K562 (cell line): Measurements from ENCODE around the gene TLCD1. TPM values are rescaled to one million over a fixed set of nuclear protein-coding genes. Genes with fewer than 3 reads are reported as not detected.

ENCODE experiments used
- ATAC-seq: fragments of 200-7000 bp; cut with Tn5 transposase; 3 replicates; pipeline ENCODE4 v1.9.1; 2020; ENCODE audit warnings: moderate library complexity
- BruUV-seq: library from RNA; stranded (reverse); fragments of 400-500 nt; replicated peaks from 2 replicates; lab custom pipeline; 2021; lab: Mats Ljungman, UMichigan
- CTCF ChIA-PET: fragments of 300-600 bp; formaldehyde crosslinking; extraction: SDS; loops from one replicate; lab custom pipeline; 2021; ENCODE audit warnings: low intra/inter-chr PET ratio; lab: Yijun Ruan, JAX
- POLR2A ChIA-PET: fragments of 300-600, 350-650 bp; sonication (Branson Sonifier 250); formaldehyde crosslinking; extraction: SDS; loops from one replicate; lab custom pipeline; 2021; ENCODE audit warnings: antibody characterized with exemption, inconsistent platforms; lab: Yijun Ruan, JAX
- DNase-seq, 4 experiments: peaks; one replicate each; pipeline versions ENCODE4 v3.0.0 to v3.0.0-alpha.2; 2011 to 2018; ENCODE audit warnings: low spot score in 3 of 4, mixed read lengths in 3 of 4; ENCODE audit errors: extremely low read depth in 1 of 4
- FAIRE-seq: peaks from 2 replicates; lab custom pipeline; 2011; peaks lifted over from hg19 to GRCh38; lab: Jason Lieb, UNC
- H2AFZ ChIP-seq: 2 replicates; pipeline ENCODE4 v1.6.0; 2011; ENCODE audit warnings: low read depth, low read length, control low read depth, inconsistent platforms
- H3K27ac ChIP-seq: fragments of 200-600 bp; 3 replicates; pipeline ENCODE4 v1.8.0; 2011; ENCODE audit warnings: low read depth, mild to moderate bottlenecking, control low read depth, inconsistent platforms, low read length, moderate library complexity, mixed read lengths; ENCODE audit errors: extremely low read depth
- H3K27me3 ChIP-seq, 2 experiments: fragments of 300-600 bp in 1 of 2; 2 replicates in 1 of 2; 3 replicates in 1 of 2; pipeline versions ENCODE4 v1.6.0 to v1.8.0; 2011; ENCODE audit warnings: inconsistent platforms in 2 of 2, low read length in 2 of 2, mild to moderate bottlenecking in 1 of 2, mixed read lengths in 1 of 2, moderate library complexity in 1 of 2; ENCODE audit not compliant: control insufficient read depth in 2 of 2, insufficient read depth in 2 of 2
- H3K36me3 ChIP-seq: fragments of 300-600 bp; 3 replicates; pipeline ENCODE4 v1.8.0; 2011; ENCODE audit warnings: mild to moderate bottlenecking, low read length, inconsistent platforms; ENCODE audit not compliant: control insufficient read depth, insufficient read depth
- H3K4me1 ChIP-seq, 2 experiments: fragments of 200-600 bp in 1 of 2; replicated peaks in 1 of 2; 2 replicates in 1 of 2; 3 replicates in 1 of 2; pipeline versions ENCODE4 v1.5.1 to v1.8.0; 2011; ENCODE audit warnings: inconsistent platforms in 2 of 2, low read length in 2 of 2, mild to moderate bottlenecking in 1 of 2, mixed read lengths in 1 of 2, moderate library complexity in 1 of 2; ENCODE audit not compliant: control insufficient read depth in 2 of 2, insufficient read depth in 2 of 2
- H3K4me2 ChIP-seq: 2 replicates; pipeline ENCODE4 v1.6.1; 2011; ENCODE audit warnings: low read length, control low read depth, inconsistent platforms, mixed read lengths; ENCODE audit not compliant: insufficient read depth
- H3K4me3 ChIP-seq: fragments of 200-600 bp; sonication (generic), shearing (Covaris generic); 2 replicates; pipeline ENCODE4 v1.5.1; 2016; ENCODE audit warnings: control low read depth, inconsistent platforms
- H3K79me2 ChIP-seq: fragments of 200-600 bp; 3 replicates; pipeline ENCODE4 v1.8.0; 2011; ENCODE audit warnings: low read length, inconsistent platforms; ENCODE audit not compliant: control insufficient read depth, insufficient read depth
- H3K9ac ChIP-seq, 2 experiments: 2 replicates each; pipeline versions ENCODE4 v1.6.0 to v1.6.1; 2011; ENCODE audit warnings: low read depth in 2 of 2, low read length in 2 of 2, control low read depth in 1 of 2, inconsistent platforms in 1 of 2, mild to moderate bottlenecking in 1 of 2, mixed read lengths in 1 of 2; ENCODE audit not compliant: insufficient read depth in 1 of 2
- H3K9me1 ChIP-seq: one replicate; pipeline ENCODE4 v1.6.0; 2011; ENCODE audit warnings: inconsistent platforms, mild to moderate bottlenecking, low read length, moderate library complexity; ENCODE audit not compliant: control insufficient read depth, insufficient read depth
- H3K9me3 ChIP-seq: replicated peaks from 2 replicates; pipeline ENCODE4 v1.5.1; 2011; ENCODE audit warnings: low read depth, low read length, inconsistent platforms; ENCODE audit not compliant: control insufficient read depth, insufficient read depth
- H4K20me1 ChIP-seq: replicated peaks from 2 replicates; pipeline ENCODE4 v1.6.1; 2011; ENCODE audit warnings: low read length, inconsistent platforms, mixed read lengths; ENCODE audit not compliant: control insufficient read depth, insufficient read depth
- ARID2 ChIP-seq: fragments of 450-650 bp; IDR thresholded peaks from 2 replicates; pipeline ENCODE4 v1.6.1; 2017; ENCODE audit warnings: antibody characterized with exemption, mild to moderate bottlenecking
- DEAF1 ChIP-seq: fragments of 450-650 bp; formaldehyde crosslinking; IDR thresholded peaks from 2 replicates; pipeline ENCODE4 v1.4.0; 2020; ENCODE audit warnings: mild to moderate bottlenecking, moderate library complexity
- MAZ ChIP-seq, 2 experiments: fragments of 450-650 bp in 1 of 2; sonication (generic) in 1 of 2; formaldehyde crosslinking; IDR thresholded peaks in 1 of 2; conservative IDR thresholded peaks in 1 of 2; 2 replicates each; pipeline versions ENCODE4 v1.4.0 to v1.5.0; 2020; ENCODE audit warnings: mild to moderate bottlenecking in 1 of 2, missing genetic modification reagents in 1 of 2
- POLR2AphosphoS2 ChIP-seq: IDR thresholded peaks from 2 replicates; pipeline ENCODE4 v1.6.1; 2012; ENCODE audit warnings: low read length, improper control_type of control experiment
- ZNF121 ChIP-seq: sonication (generic); formaldehyde crosslinking; conservative IDR thresholded peaks from 2 replicates; pipeline ENCODE4 v1.8.0; 2022; ENCODE audit warnings: missing genetic modification reagents
- WGBS: fragments of 100-300 bp; shearing (Covaris generic); methylation state at CpG from one replicate; pipeline ENCODE4 v1.1.6; 2016; ENCODE audit warnings: low coverage, mixed read lengths; ENCODE audit not compliant: insufficient coverage; ENCODE audit errors: missing lambda C conversion rate; 5-methylcytosine and 5-hydroxymethylcytosine counted together
- in situ Hi-C: fragments of 300-500 bp; cut with MboI; formaldehyde crosslinking; loops from 4 replicates; pipeline ENCODE4 v1.15.0; 2018; ENCODE audit warnings: inconsistent platforms, mixed read lengths
- intact Hi-C: fragments of 100-400 bp; cut with micrococcal nuclease; formaldehyde crosslinking; loops from 2 replicates; pipeline ENCODE4 v1.14.2; 2022
- polyA plus RNA-seq, 8 experiments: library from polyadenylated mRNA; depleted of rRNA in 4 of 8; stranded (reverse) in 5 of 8; unstranded in 3 of 8; fragments of >200 nt; fragmentation: Nextera tagmentation in 2 of 8; fragmentation: Illumina TruSeq in 1 of 8; extraction: Ambion mirVana in 2 of 8; extraction: Trizol in 1 of 8; gene quantifications; 2 replicates each; pipeline versions ENCODE4 v1.2.1 to v1.2.3, GENCODE V29; 2011 to 2014; ENCODE audit warnings: inconsistent platforms in 1 of 8, missing spikeins in 1 of 8
- total RNA-seq, 7 experiments: library from RNA; depleted of rRNA in 6 of 7; stranded (reverse); fragments of >200 nt in 6 of 7; fragmentation: Illumina TruSeq in 2 of 7; extraction: Trizol in 2 of 7; gene quantifications; 2 replicates each; pipeline versions ENCODE4 v1.2.1 to v1.2.3, GENCODE V29; 2011 to 2021; ENCODE audit warnings: low replicate concordance in 1 of 7
- TF ChIP-seq, protein P1 (sequence below): sonication (generic); formaldehyde crosslinking; IDR thresholded peaks from 2 replicates; pipeline ENCODE4 v1.8.0; 2022; ENCODE audit warnings: missing genetic modification reagents, mild to moderate bottlenecking, borderline replicate concordance
- TF ChIP-seq, protein P2 (sequence below): sonication (generic); formaldehyde crosslinking; IDR thresholded peaks from 2 replicates; pipeline ENCODE4 v1.8.0; 2022; ENCODE audit warnings: mild to moderate bottlenecking, missing genetic modification reagents

Gene TLCD1
- total and polyA plus RNA-seq, 9 of the 15 experiments (the other 6 are each of a cell fraction or from before 2014, with no cell fraction given) = 6.8 to 37.7 (median 21.7) TPM

DNA sequence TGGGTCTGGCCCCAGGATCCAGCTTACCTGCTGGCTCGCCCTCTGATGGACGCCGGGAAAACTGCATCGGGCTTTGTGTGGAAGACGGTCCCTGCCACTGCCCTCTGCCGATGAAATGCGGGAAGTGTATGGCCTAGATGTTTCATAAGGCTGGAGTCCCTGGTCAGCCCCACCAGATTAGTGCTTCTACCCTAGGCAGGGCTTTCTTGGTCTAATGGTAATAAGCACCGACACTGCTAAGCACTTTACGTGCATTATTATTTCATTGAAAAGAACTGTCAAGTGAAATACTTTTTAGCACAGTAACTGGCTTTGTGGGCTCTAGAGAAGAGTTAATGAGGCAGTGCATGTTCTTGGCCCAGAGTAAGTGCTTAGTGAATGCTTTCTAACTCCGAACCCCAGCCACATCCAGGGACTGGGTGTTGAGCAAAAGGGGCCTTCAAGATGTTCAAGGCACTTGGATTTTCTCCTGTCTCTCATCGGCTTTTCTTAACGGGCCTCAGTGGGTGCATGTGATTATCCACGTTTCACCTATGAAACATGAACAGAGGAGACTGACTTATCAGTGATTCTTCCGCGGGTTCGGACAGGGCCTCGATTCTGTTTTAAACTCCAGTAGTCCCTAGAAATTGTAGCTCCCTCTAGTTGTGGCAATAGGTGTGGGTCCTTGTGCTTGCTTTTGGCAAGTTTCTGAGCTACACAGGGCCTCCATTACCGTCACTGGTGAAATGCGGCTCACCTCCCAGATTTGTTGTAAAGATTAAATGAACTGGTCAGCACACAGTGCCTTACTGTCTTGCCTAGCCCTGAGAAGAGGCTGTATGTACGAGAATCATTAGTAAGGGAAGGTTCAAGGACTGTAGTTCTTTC is 24.4 kb upstream of the TLCD1 start:
- in situ Hi-C loops = no loop called here
- TSS peak; percentile 13 for BruUV-seq
- Histone ChIP-seq H2AFZ (no peak overlapping the region), H4K20me1 (peaks cover 21% of the 10 kb centered on the region), H3K27ac (peak overlapping the region; percentile 37; the same call in 2 of the 3 replicates), H3K36me3 (peaks cover 68% of the 10 kb centered on the region), H3K4me2 (peak overlapping the region; percentile 22), H3K4me1 (peaks cover 20 to 36% of the 10 kb centered on the region in 2 experiments), H3K4me3 (no peak overlapping the region), H3K27me3 (no peaks in the 10 kb centered on the region), H3K79me2 (peaks cover 46% of the 10 kb centered on the region), H3K9me3 (no peaks in the 10 kb centered on the region), H3K9me1 (peaks cover under 1% of the 10 kb centered on the region), H3K9ac (peak overlapping the region; percentile 9 to 49; a peak in 1 of 4 replicates)
- ChIA-PET CTCF (interaction anchor here (0.6 to 6.8 kb wide), 9 partner anchors 15 to 152 kb away, joined by 3 to 117 read pairs (median 4); partner anchors contain the start of genes DHRS13, NEK8 and TLCD1), POLR2A (interaction anchor here (0.6 to 17.4 kb wide), 22 partner anchors 8 to 201 kb away, joined by 3 to 367 read pairs (median 4); partner anchors contain the start of genes NEK8, PHF12, RPL23A and TLCD1)
- FAIRE-seq (peak; percentile 99), ATAC-seq (peak; percentile 87), DNase-seq (peak; percentile 80 to 98 (median 87))
- 27% methylated on average over 20 of the region's 20 CpGs for WGBS
- intact Hi-C loops = loop anchor here (1.0 kb wide), 1 partner anchor 23 kb away; no protein-coding TSS in a partner anchor
- TF ChIP-seq ZNF121 (CRISPR knock-in tag) (no peak), ARID2 (peak; percentile 74), POLR2AphosphoS2 (peak; percentile 89), DEAF1 (peak; percentile 99), MAZ (CRISPR knock-in tag; conservative IDR thresholded peaks at IDR 0.05 in 1 of 2, IDR thresholded peaks at IDR 0.05 in 1 of 2) (peak; percentile 66 to 96)
- TF ChIP-seq, protein P1, sequence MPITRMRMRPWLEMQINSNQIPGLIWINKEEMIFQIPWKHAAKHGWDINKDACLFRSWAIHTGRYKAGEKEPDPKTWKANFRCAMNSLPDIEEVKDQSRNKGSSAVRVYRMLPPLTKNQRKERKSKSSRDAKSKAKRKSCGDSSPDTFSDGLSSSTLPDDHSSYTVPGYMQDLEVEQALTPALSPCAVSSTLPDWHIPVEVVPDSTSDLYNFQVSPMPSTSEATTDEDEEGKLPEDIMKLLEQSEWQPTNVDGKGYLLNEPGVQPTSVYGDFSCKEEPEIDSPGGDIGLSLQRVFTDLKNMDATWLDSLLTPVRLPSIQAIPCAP = no peak
- TF ChIP-seq, protein P2, sequence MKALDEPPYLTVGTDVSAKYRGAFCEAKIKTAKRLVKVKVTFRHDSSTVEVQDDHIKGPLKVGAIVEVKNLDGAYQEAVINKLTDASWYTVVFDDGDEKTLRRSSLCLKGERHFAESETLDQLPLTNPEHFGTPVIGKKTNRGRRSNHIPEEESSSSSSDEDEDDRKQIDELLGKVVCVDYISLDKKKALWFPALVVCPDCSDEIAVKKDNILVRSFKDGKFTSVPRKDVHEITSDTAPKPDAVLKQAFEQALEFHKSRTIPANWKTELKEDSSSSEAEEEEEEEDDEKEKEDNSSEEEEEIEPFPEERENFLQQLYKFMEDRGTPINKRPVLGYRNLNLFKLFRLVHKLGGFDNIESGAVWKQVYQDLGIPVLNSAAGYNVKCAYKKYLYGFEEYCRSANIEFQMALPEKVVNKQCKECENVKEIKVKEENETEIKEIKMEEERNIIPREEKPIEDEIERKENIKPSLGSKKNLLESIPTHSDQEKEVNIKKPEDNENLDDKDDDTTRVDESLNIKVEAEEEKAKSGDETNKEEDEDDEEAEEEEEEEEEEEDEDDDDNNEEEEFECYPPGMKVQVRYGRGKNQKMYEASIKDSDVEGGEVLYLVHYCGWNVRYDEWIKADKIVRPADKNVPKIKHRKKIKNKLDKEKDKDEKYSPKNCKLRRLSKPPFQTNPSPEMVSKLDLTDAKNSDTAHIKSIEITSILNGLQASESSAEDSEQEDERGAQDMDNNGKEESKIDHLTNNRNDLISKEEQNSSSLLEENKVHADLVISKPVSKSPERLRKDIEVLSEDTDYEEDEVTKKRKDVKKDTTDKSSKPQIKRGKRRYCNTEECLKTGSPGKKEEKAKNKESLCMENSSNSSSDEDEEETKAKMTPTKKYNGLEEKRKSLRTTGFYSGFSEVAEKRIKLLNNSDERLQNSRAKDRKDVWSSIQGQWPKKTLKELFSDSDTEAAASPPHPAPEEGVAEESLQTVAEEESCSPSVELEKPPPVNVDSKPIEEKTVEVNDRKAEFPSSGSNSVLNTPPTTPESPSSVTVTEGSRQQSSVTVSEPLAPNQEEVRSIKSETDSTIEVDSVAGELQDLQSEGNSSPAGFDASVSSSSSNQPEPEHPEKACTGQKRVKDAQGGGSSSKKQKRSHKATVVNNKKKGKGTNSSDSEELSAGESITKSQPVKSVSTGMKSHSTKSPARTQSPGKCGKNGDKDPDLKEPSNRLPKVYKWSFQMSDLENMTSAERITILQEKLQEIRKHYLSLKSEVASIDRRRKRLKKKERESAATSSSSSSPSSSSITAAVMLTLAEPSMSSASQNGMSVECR (CRISPR knock-in tag) = peak; percentile 85; the same call in 1 of the 2 replicates
